K562 (cell line): ENCODE data around the gene ITGAE. TPM values are rescaled to one million over a fixed set of nuclear protein-coding genes. Genes with fewer than 3 reads are reported as not detected.

Experiments
- POLR3G ChIP-seq: IDR thresholded peaks from 2 replicates; pipeline ENCODE4 v1.6.1; 2011; ENCODE audit not compliant: insufficient read length, insufficient replicate concordance; ENCODE audit errors: extremely low read depth
- TFAP4 ChIP-seq: sonication (generic); formaldehyde crosslinking; IDR thresholded peaks from 2 replicates; pipeline ENCODE4 v1.8.0; 2022; ENCODE audit warnings: missing genetic modification reagents, mild to moderate bottlenecking, moderate library complexity, borderline replicate concordance
- ZNF318 ChIP-seq, 2 experiments: fragments of 450-650 bp; IDR thresholded peaks; 2 replicates each; pipeline ENCODE4 v1.6.1; 2016; ENCODE audit warnings: mild to moderate bottlenecking in 2 of 2, borderline replicate concordance in 1 of 2, low read depth in 1 of 2, moderate library complexity in 1 of 2
- polyA plus RNA-seq, 8 experiments: library from polyadenylated mRNA; depleted of rRNA in 4 of 8; stranded (reverse) in 5 of 8; unstranded in 3 of 8; fragments of >200 nt; fragmentation: Nextera tagmentation in 2 of 8; fragmentation: Illumina TruSeq in 1 of 8; extraction: Ambion mirVana in 2 of 8; extraction: Trizol in 1 of 8; gene quantifications; 2 replicates each; pipeline versions ENCODE4 v1.2.1 to v1.2.3, GENCODE V29; 2011 to 2014; ENCODE audit warnings: inconsistent platforms in 1 of 8, missing spikeins in 1 of 8
- total RNA-seq, 7 experiments: library from RNA; depleted of rRNA in 6 of 7; stranded (reverse); fragments of >200 nt in 6 of 7; fragmentation: Illumina TruSeq in 2 of 7; extraction: Trizol in 2 of 7; gene quantifications; 2 replicates each; pipeline versions ENCODE4 v1.2.1 to v1.2.3, GENCODE V29; 2011 to 2021; ENCODE audit warnings: low replicate concordance in 1 of 7

ITGAE gene
- total and polyA plus RNA-seq, 9 of the 15 experiments (the other 6 are each of a cell fraction or from before 2014, with no cell fraction given), result 14.8 to 160 (median 27.0) TPM

- no peak for TF ChIP-seq ZNF318 (IDR thresholded peaks at IDR 0.05; ENCODE audit: borderline replicate concordance in 1 of 2, low read depth in 1 of 2)
- TF ChIP-seq POLR3G, result no peak
- TF ChIP-seq TFAP4, result no peak
- TF ChIP-seq, all 486 proteins: peak for 0
These were observed 115.8 kb downstream of the ITGAE start (continued) for GRCh38 chr17:3685174-3685573.
